MM.1S (cell line): ENCODE results near the gene ADSS1.

Experiments used
- DNase-seq: peaks from one replicate; pipeline ENCODE4 v3.0.0-alpha.2; 2015
- H2AFZ ChIP-seq: fragments of 300-600 bp; sonication (generic); 2 replicates; pipeline ENCODE4 v1.6.0; 2016; ENCODE audit warnings: antibody characterized with exemption, low read length
- H3F3A ChIP-seq: fragments of 300-600 bp; sonication (generic); 2 replicates; pipeline ENCODE4 v1.6.1; 2016; ENCODE audit warnings: mild to moderate bottlenecking, antibody characterized with exemption, low read length, moderate library complexity, mixed read lengths; ENCODE audit not compliant: insufficient read depth
- H3K27ac ChIP-seq: fragments of 300-600 bp; sonication (generic); 2 replicates; pipeline ENCODE4 v1.5.1; 2016; ENCODE audit warnings: mild to moderate bottlenecking, low read length
- H3K27me3 ChIP-seq: fragments of 300-600 bp; sonication (generic); replicated peaks from 2 replicates; pipeline ENCODE4 v1.6.0; 2016; ENCODE audit warnings: low read length; ENCODE audit not compliant: insufficient read depth
- H3K36me3 ChIP-seq: fragments of 300-600 bp; sonication (generic); replicated peaks from 2 replicates; pipeline ENCODE4 v1.6.1; 2016; ENCODE audit warnings: mild to moderate bottlenecking, low read length, mixed read lengths; ENCODE audit not compliant: insufficient read depth
- H3K4me1 ChIP-seq: fragments of 300-600 bp; sonication (generic); 2 replicates; pipeline ENCODE4 v1.6.1; 2016; ENCODE audit warnings: low read length, mixed read lengths
- H3K4me2 ChIP-seq: fragments of 300-600 bp; sonication (generic); 2 replicates; pipeline ENCODE4 v1.6.0; 2016; ENCODE audit warnings: low read depth, low read length
- H3K4me3 ChIP-seq: fragments of 300-600 bp; sonication (generic); 2 replicates; pipeline ENCODE4 v1.5.1; 2016; ENCODE audit warnings: low read length, mixed read lengths
- H3K79me2 ChIP-seq: fragments of 300-600 bp; sonication (generic); 2 replicates; pipeline ENCODE4 v1.6.1; 2016; ENCODE audit warnings: mixed run types, low read length, mixed read lengths
- H3K9ac ChIP-seq: fragments of 300-600 bp; sonication (generic); 2 replicates; pipeline ENCODE4 v1.6.1; 2016; ENCODE audit warnings: low read length, mixed read lengths
- H3K9me2 ChIP-seq: fragments of 300-600 bp; sonication (generic); replicated peaks from 2 replicates; pipeline ENCODE4 v1.6.1; 2016; ENCODE audit warnings: mild to moderate bottlenecking, low read length, mixed read lengths; ENCODE audit not compliant: insufficient read depth
- H3K9me3 ChIP-seq: fragments of 300-600 bp; sonication (generic); replicated peaks from 2 replicates; pipeline ENCODE4 v1.6.1; 2016; ENCODE audit warnings: mild to moderate bottlenecking, low read length, mixed read lengths; ENCODE audit not compliant: insufficient read depth
- H4K20me1 ChIP-seq: fragments of 300-600 bp; sonication (generic); 2 replicates; pipeline ENCODE4 v1.6.1; 2016; ENCODE audit warnings: mild to moderate bottlenecking, low read length, moderate library complexity, mixed read lengths; ENCODE audit not compliant: insufficient read depth
- EZH2 ChIP-seq: fragments of 300-600 bp; sonication (generic); optimal IDR thresholded peaks from 2 replicates; pipeline ENCODE3; 2017; ENCODE audit warnings: low read depth, mild to moderate bottlenecking, antibody characterized with exemption, low read length, mixed read lengths
- EZH2phosphoT487 ChIP-seq: fragments of 300-600 bp; sonication (generic); IDR thresholded peaks from 2 replicates; pipeline ENCODE4 v1.6.1; 2018; ENCODE audit warnings: antibody characterized with exemption, low read length
- TF ChIP-seq, protein P1 (sequence below): fragments of 300-600 bp; sonication (generic); IDR thresholded peaks from 2 replicates; pipeline ENCODE4 v1.5.1; 2016; ENCODE audit warnings: antibody characterized with exemption, low read length, mixed read lengths

The ADSS1 gene

DNA sequence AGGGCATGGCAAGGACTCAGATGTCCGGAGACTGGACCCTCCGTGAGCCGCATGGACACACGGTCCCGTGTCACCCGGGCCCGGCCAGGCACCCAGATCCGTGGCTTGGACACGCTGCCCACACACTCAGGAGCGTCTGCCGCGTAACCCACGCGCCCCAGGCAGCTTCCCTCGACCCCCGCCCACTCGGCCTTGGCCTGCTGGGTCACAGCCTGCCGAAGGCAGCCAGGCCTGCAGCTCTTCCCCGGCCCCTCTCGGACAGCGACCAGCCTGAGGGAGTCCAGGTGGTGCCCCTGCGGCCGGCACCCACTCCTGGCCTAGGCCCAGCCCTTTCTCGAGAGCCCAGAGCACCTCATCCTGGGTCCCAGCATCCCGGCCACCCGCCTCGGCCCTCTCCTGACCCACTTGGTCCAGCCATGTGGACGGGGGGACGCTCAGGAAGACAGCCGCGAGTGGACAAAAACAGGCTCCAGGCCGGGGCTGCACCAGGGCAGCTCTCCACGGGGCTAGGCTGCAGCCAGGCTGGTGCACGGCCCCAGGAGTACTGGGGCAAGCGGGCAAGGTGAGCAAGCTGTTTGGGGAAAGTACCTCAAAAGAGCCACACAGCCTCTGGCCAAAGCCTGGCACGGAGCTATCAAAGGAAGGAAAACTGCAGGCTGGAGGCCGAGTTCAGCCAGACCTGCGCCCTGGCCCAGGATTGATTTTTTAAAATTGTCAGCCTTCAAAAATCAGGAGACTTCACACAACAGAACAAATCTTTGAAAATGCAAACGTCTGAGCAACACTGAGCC, 65.0 kb downstream of the ADSS1 start:
- Histone ChIP-seq H3K9me2 (no peaks in the 10 kb centered on the region), H3K79me2 (peaks cover 26% of the 10 kb centered on the region), H3K4me3 (no peak overlapping the region), H3K9ac (no peak overlapping the region), H2AFZ (no peak overlapping the region), H3K36me3 (no peaks in the 10 kb centered on the region), H3K4me2 (no peak overlapping the region), H3K4me1 (no peaks in the 10 kb centered on the region), H4K20me1 (no peaks in the 10 kb centered on the region), H3K27me3 (no peaks in the 10 kb centered on the region), H3K9me3 (no peaks in the 10 kb centered on the region), H3K27ac (no peak overlapping the region), H3F3A (no peaks in the 10 kb centered on the region)
- DNase-seq = no peak
- TF ChIP-seq EZH2 = no peak
- no peak for TF ChIP-seq EZH2phosphoT487
- TF ChIP-seq, protein P1, sequence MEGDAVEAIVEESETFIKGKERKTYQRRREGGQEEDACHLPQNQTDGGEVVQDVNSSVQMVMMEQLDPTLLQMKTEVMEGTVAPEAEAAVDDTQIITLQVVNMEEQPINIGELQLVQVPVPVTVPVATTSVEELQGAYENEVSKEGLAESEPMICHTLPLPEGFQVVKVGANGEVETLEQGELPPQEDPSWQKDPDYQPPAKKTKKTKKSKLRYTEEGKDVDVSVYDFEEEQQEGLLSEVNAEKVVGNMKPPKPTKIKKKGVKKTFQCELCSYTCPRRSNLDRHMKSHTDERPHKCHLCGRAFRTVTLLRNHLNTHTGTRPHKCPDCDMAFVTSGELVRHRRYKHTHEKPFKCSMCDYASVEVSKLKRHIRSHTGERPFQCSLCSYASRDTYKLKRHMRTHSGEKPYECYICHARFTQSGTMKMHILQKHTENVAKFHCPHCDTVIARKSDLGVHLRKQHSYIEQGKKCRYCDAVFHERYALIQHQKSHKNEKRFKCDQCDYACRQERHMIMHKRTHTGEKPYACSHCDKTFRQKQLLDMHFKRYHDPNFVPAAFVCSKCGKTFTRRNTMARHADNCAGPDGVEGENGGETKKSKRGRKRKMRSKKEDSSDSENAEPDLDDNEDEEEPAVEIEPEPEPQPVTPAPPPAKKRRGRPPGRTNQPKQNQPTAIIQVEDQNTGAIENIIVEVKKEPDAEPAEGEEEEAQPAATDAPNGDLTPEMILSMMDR = no peak

DNA sequence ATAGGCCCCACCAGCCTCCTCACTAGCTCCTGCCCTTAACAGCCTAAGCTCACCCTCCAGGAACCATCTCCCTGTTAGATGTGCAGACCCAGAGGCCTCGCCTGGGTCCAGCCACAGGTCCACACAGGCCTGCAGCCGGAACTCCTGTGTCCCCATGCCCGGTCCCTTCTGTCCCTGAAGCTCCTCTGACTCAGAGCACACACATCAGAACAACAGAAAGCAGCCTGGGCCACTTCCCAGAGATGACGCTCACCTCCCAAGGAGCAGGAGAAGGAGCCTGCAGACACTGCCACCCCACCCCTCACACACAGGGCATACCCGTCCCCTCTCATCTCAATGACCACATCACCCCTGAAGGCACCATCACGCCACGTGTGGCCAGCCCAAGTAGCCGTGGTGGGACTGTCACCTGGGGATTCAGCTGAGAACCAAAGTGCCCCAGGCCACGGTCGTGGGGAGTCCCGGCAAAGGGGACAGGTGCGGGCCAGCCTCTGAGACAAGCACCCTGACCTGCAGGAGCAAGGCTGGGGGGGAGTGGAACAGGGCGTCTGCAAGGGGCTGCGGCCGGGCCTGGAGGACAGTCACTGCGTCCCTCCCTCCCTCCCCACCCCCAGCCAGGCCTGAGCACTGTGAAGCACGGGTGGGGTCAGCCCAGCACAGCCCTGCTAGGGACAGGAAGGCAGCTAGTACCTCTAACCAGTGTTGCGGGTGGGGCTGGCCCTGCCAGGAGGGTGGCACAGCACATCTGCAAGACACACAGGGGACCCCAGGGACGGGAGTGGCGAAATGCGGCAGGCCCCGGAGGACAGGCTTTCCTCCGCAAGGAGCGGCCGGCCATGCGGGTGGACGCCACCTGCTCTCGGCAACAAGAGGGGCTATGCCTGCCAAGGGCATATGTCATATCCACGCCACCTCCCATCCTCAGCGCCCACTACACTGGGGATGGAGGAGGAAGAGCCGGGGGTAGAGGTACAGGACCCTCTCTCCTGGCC, 66.0 kb downstream of the ADSS1 start:
- no peak overlapping the region for H3K4me2 ChIP-seq
- no peak for DNase-seq
- no peaks in the 10 kb centered on the region for H3K27me3 ChIP-seq
- peaks cover 35% of the 10 kb centered on the region for H3K79me2 ChIP-seq
- H3F3A ChIP-seq = no peaks in the 10 kb centered on the region
- no peaks in the 10 kb centered on the region for H3K4me1 ChIP-seq
- H3K27ac ChIP-seq = no peak overlapping the region
- H3K9me2 ChIP-seq = no peaks in the 10 kb centered on the region
- H3K36me3 ChIP-seq = no peaks in the 10 kb centered on the region
- no peaks in the 10 kb centered on the region for H4K20me1 ChIP-seq
- H2AFZ ChIP-seq = no peak overlapping the region
- no peak overlapping the region for H3K9ac ChIP-seq
- H3K4me3 ChIP-seq = no peak overlapping the region
- H3K9me3 ChIP-seq = no peaks in the 10 kb centered on the region
- TF ChIP-seq, protein P1 = no peak
- TF ChIP-seq EZH2phosphoT487 (no peak), EZH2 (no peak)

DNA sequence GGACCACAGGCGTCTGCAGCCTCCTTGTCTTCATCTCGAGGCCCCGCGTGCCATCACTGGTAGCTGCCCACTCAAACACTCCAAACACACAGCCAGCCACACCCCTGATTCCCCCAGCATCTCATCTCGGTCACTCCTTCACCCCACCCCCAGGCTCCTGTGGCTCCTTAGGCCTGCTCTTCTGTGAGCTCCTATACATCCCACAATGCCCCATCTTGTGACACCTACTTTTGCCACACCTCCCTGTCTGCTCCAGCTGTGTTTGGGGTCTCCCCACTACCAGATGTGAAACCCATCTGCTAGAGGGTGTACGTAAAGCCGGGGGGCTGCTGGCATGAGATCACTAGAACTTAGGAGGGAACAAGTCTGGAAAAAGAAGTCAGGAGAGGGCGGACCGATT, 67.4 kb downstream of the ADSS1 start:
- H4K20me1 ChIP-seq = no peaks in the 10 kb centered on the region
- no peaks in the 10 kb centered on the region for H3K9me3 ChIP-seq
- H3K4me3 ChIP-seq = no peak overlapping the region
- no peak for DNase-seq
- H2AFZ ChIP-seq = no peak overlapping the region
- H3K27ac ChIP-seq = no peak overlapping the region
- TF ChIP-seq EZH2phosphoT487 (no peak), EZH2 (no peak)
- TF ChIP-seq, protein P1 = no peak
- no peaks in the 10 kb centered on the region for H3K4me1 ChIP-seq
- H3K79me2 ChIP-seq = peaks cover 35% of the 10 kb centered on the region
- no peaks in the 10 kb centered on the region for H3K27me3 ChIP-seq
- H3K4me2 ChIP-seq = no peak overlapping the region
- H3K36me3 ChIP-seq = no peaks in the 10 kb centered on the region
- H3K9ac ChIP-seq = no peak overlapping the region
- no peaks in the 10 kb centered on the region for H3F3A ChIP-seq
- no peaks in the 10 kb centered on the region for H3K9me2 ChIP-seq
